CD4-positive, alpha-beta T cell (primary cell): ENCODE measurements around the gene ECI2. TPM values are rescaled to one million over a fixed set of nuclear protein-coding genes. Genes with fewer than 3 reads are reported as not detected.

Experiments used
- ATAC-seq: fragments of 200-7000 bp; cut with Tn5 transposase; one replicate; pipeline ENCODE4 v1.10.0; 2022; ENCODE audit warnings: mild to moderate bottlenecking; ENCODE audit not compliant: poor library complexity
- CTCF ChIA-PET: fragments of 350-600 bp; sonication (Branson Sonifier 250); formaldehyde crosslinking; loops from one replicate; lab custom pipeline; 2021; ENCODE audit warnings: antibody characterized with exemption, inconsistent platforms; lab: Charles Lee
- POLR2A ChIA-PET: fragments of 350-600 bp; sonication (Branson Sonifier 250); formaldehyde crosslinking; loops from one replicate; lab custom pipeline; 2021; ENCODE audit warnings: antibody characterized with exemption, inconsistent platforms; lab: Charles Lee
- DNase-seq, 14 experiments: peaks; one replicate each; pipeline ENCODE4 v3.0.0-alpha.2; 2013 to 2020; ENCODE audit warnings: mixed read lengths in 2 of 14
- H3K27ac ChIP-seq, 2 donors: one replicate each; pipeline versions ENCODE4 v1.5.1 to v1.7.0; 2013; ENCODE audit warnings: low read length in 2 of 2, low read depth in 1 of 2, mild to moderate bottlenecking in 1 of 2
- H3K27me3 ChIP-seq, 2 experiments: 1 replicate in 1 of 2; 2 replicates in 1 of 2; pipeline versions ENCODE4 v1.6.1 to v1.7.0; 2013; ENCODE audit warnings: low read length in 2 of 2, control low read depth in 1 of 2, mild to moderate bottlenecking in 1 of 2, moderate library complexity in 1 of 2; ENCODE audit not compliant: insufficient read depth in 2 of 2, control insufficient read depth in 1 of 2
- H3K36me3 ChIP-seq: one replicate; pipeline ENCODE4 v1.6.1; 2013; ENCODE audit warnings: low read length, control low read depth; ENCODE audit not compliant: insufficient read depth
- H3K4me1 ChIP-seq: one replicate; pipeline ENCODE4 v1.6.1; 2013; ENCODE audit warnings: low read length, control low read depth; ENCODE audit not compliant: insufficient read depth
- H3K4me3 ChIP-seq: one replicate; pipeline ENCODE4 v1.5.1; 2013; ENCODE audit warnings: mild to moderate bottlenecking, low read length, moderate library complexity
- H3K9me3 ChIP-seq, 2 experiments: 1 replicate in 1 of 2; 2 replicates in 1 of 2; pipeline versions ENCODE4 v1.6.1 to v1.7.0; 2013; ENCODE audit warnings: low read length in 2 of 2, mild to moderate bottlenecking in 2 of 2, control low read depth in 1 of 2, moderate library complexity in 1 of 2; ENCODE audit not compliant: control insufficient read depth in 1 of 2, insufficient read depth in 1 of 2
- H3K27ac Mint-ChIP-seq: one replicate; pipeline ENCODE4 v1.8.0; 2020; ENCODE audit warnings: mixed read lengths
- H3K27me3 Mint-ChIP-seq: one replicate; pipeline ENCODE4 v1.8.0; 2021; ENCODE audit warnings: mixed read lengths
- H3K36me3 Mint-ChIP-seq: one replicate; pipeline ENCODE4 v1.8.0; 2021; ENCODE audit warnings: low read depth, mixed read lengths
- H3K4me1 Mint-ChIP-seq: one replicate; pipeline ENCODE4 v1.8.0; 2021; ENCODE audit warnings: low read depth, mixed read lengths
- H3K4me3 Mint-ChIP-seq: one replicate; pipeline ENCODE4 v1.8.0; 2020; ENCODE audit warnings: mild to moderate bottlenecking, mixed read lengths
- H3K9me3 Mint-ChIP-seq: one replicate; pipeline ENCODE4 v1.8.0; 2020; ENCODE audit warnings: mixed read lengths
- CTCF ChIP-seq: fragments of 200-600 bp; IDR thresholded peaks from one replicate; pipeline ENCODE4 v1.8.0; 2022; ENCODE audit warnings: antibody characterized with exemption, mild to moderate bottlenecking
- intact Hi-C, 2 experiments: fragments of 100-400 bp; cut with DNase I in 1 of 2; cut with micrococcal nuclease in 1 of 2; formaldehyde crosslinking; loops; one replicate each; pipeline versions ENCODE4 v1.15.1 to v1.9.0; 2023 to 2025; cut with DNase I, micrococcal nuclease
- total RNA-seq, 174 experiments: library from RNA in 2 of 174; stranded (reverse) in 2 of 174; gene quantifications; one replicate each; pipeline ENCODE4 v1.2.3 and lab custom pipeline; 2021 to 2026

Gene ECI2
- total RNA-seq, 2 experiments from 2014 or later = 25.6 to 30.1 TPM

DNA sequence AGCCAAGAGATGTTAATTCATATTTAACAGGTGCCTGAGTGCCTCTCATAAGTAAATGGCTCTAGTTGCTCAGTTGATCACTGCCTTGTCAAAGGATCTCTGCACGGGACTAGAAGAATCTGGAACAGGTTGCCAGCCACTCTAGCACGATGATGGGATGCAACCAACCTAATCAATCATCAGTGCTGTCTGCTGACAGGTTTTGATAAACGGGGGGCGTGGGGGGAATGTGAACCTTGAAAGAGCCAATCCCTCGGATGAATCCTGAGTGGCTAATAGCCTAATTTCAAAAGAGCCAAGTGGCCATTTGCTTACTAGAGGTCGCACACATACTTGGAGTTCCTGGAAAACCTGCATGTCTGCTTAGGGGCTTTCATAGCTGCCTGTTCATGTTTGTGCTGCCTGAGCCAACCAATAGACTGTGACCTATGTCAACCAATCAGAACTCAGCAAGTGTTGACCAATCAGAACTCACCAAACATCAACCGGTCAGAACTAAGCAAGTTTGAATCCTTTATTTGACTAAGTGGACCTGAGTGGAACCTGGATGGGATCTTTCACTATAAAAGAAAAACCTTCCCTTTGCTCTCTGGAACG is 43.5 kb upstream of the ECI2 start:
- H3K4me3 ChIP-seq = no peak overlapping the region
- intact Hi-C loops = no loop called here
- Mint-ChIP-seq H3K27me3 (peaks cover 17% of the 10 kb centered on the region), H3K4me3 (no peak overlapping the region), H3K36me3 (no peaks in the 10 kb centered on the region), H3K4me1 (no peaks in the 10 kb centered on the region), H3K9me3 (no peaks in the 10 kb centered on the region), H3K27ac (no peak overlapping the region)
- H3K4me1 ChIP-seq = no peaks in the 10 kb centered on the region
- CTCF ChIA-PET = no interaction called here
- POLR2A ChIA-PET = no interaction called here
- no peak for TF ChIP-seq CTCF
- no peak for ATAC-seq
- H3K9me3 ChIP-seq = no peaks in the 10 kb centered on the region
- H3K27me3 ChIP-seq = peaks cover 0 to 3% of the 10 kb centered on the region in 2 experiments
- no peak overlapping the region for H3K27ac ChIP-seq
- no peak for DNase-seq
- no peaks in the 10 kb centered on the region for H3K36me3 ChIP-seq

DNA sequence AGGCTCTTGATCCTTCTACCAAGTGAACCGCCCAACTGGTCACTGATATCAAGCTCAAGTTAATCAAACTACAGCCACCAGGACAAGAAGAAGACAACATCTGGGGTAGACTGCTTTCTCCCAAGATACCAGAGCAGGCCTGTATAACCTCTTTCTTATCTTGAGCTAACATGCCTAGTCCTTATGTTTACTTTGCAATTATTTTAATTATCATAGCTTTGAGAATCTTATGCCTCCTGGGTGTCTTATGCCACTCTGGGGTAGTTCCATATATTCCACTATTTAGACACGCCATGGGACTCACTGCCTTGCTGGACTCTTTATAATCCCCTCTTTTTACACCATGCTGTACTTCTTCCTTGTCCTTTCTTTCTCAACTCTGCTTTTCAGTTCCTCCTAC is 41.5 kb upstream of the ECI2 start:
- peaks cover 0 to 3% of the 10 kb centered on the region in 2 experiments for H3K27me3 ChIP-seq
- Mint-ChIP-seq H3K4me1 (no peaks in the 10 kb centered on the region), H3K27me3 (peaks cover 14% of the 10 kb centered on the region), H3K27ac (no peak overlapping the region), H3K9me3 (no peaks in the 10 kb centered on the region), H3K36me3 (no peaks in the 10 kb centered on the region), H3K4me3 (no peak overlapping the region)
- TF ChIP-seq CTCF = no peak
- DNase-seq (no peak), ATAC-seq (no peak)
- H3K4me3 ChIP-seq = no peak overlapping the region
- no peak overlapping the region for H3K27ac ChIP-seq
- no peaks in the 10 kb centered on the region for H3K36me3 ChIP-seq
- H3K4me1 ChIP-seq = no peaks in the 10 kb centered on the region
- intact Hi-C loops = no loop called here
- CTCF ChIA-PET = interaction anchor here (1.2 kb wide), 1 partner anchor 21 kb away, joined by 3 read pairs; no protein-coding TSS in a partner anchor
- POLR2A ChIA-PET = no interaction called here
- no peaks in the 10 kb centered on the region for H3K9me3 ChIP-seq

- no peak for TF ChIP-seq CTCF
- no peak overlapping the region for H3K4me3 Mint-ChIP-seq
- Histone ChIP-seq H3K4me1 (no peaks in the 10 kb centered on the region), H3K4me3 (no peak overlapping the region), H3K36me3 (no peaks in the 10 kb centered on the region), H3K27me3 (peaks cover 0 to 3% of the 10 kb centered on the region in 2 experiments), H3K27ac (no peak overlapping the region), H3K9me3 (no peaks in the 10 kb centered on the region)
- H3K27ac Mint-ChIP-seq = no peak overlapping the region
- no peak for DNase-seq
- no peaks in the 10 kb centered on the region for H3K9me3 Mint-ChIP-seq
- H3K4me1 Mint-ChIP-seq = no peaks in the 10 kb centered on the region
- CTCF ChIA-PET = no interaction called here
- intact Hi-C loops = no loop called here
- H3K27me3 Mint-ChIP-seq = peaks cover 10% of the 10 kb centered on the region
- POLR2A ChIA-PET = interaction anchor here (1.2 kb wide), 1 partner anchor 32 kb away, joined by 3 read pairs; no protein-coding TSS in a partner anchor
- no peak for ATAC-seq
- no peaks in the 10 kb centered on the region for H3K36me3 Mint-ChIP-seq
Observed at GRCh38 chr6:4174042-4174441, 38.7 kb upstream of the ECI2 start.
